NCI-H82 (cell line): ENCODE results near the gene FANCF.

Source experiments
- DNase-seq: peaks from one replicate; lab custom pipeline; 2025; lab: John Stamatoyannopoulos, UW

Gene FANCF

GRCh38 chr11:22626573-22627239, 1.1 kb upstream of the FANCF start:
- DNase-seq: no peak

GRCh38 chr11:22624742-22625447, 728 bp downstream of the FANCF start:
- peak; percentile 78 for DNase-seq

GRCh38 chr11:22617868-22618267, 7.8 kb downstream of the FANCF start:
- DNase-seq: no peak

DNA sequence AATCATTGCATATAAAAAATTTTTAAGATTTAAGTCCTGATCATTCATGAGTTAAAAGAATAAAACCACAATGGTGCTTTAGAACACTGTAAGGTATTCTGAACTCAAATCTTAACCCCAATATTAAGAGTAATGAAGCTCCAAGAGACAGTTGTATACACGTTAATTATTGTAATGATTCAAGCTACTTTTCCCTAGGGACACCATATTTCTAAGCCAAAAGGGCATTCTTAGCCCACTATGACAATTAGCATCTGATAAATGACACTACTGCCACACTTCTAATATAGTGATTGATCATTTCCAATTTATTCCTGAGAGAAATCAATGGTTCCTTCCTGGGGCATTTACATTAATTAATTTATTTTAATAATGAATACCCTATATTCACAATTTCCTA, 21.7 kb downstream of the FANCF start:
- no peak for DNase-seq

DNA sequence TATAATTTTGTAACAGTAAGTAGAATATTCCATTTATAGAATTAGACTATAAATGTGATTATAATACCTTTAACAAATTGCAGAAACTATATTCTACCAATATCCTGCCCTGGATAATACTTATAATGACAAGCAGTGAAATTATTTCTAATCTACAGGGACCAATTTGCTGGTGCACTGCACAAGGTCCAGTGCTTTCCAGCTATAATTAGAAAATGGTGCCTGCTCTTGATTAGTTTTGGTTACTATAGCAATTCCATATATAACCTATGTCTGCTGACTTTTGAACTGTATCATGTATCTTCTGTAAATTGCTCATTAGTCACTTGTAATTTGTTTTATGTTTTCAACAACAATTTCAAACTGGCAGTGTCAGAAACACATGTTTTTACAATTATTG, 23.1 kb downstream of the FANCF start:
- no peak for DNase-seq

GRCh38 chr11:22599458-22599857, 26.2 kb downstream of the FANCF start:
- DNase-seq: no peak

DNA sequence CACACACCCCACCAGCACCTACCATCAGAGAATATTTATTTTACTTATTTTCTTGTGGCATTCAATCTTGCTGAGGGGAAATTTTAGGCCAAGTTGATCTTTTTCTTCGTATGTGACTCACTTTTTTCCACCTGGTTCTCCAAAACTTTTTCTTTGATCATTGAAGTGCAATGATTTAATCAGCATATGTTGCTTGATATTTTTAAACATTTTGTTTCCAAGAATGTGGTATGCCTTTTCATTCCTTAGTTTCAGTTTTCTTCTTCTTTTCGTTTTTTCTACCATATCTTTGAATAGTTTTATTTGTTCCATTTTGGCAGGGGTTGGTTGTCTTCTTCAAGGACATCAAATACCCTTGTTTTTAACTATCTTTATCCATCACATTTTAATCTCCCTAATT, 28.6 kb downstream of the FANCF start:
- no peak for DNase-seq

DNA sequence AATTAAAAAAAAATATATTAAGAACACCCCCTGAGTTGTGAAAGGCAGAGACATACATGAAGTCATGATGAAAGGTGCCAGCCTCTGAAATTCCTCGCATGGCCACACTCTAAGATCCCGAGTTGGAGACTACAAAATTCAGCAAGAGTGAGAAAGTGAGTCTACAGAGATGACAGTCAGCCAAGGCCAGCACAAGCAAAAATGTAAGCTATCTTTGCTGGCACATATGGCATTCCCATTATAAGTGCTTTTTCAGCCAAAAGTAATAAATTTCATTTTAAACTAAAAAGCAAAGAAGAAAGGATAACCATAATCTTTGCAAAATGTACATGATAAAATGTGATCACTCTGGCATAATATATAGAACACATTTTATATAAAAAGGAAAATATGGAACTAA, 40.6 kb downstream of the FANCF start:
- DNase-seq: no peak

DNA sequence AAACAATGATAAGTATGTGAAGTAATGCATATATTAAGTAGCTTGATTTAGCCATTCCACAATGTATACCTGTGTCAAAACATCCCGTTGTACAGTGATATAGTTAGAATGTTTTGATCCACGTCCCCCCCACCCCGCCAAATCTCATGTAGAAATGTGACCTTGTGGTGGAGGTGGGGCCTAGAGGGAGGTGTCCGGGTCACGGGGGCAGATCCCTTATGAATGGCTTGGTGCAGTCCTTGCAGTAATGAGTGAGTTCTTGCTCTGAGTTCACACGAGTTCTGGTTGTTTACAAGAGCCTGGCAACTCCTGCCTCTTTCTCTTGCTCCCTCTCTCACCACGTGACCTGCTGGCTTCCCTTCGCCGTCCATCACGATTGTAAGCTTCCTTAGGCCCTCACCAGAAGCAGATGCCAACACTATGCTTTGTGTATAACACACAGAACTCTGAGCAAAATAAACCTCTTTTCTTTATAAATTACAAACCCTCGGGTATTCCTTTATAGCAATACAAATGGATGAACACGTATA, 41.6 kb downstream of the FANCF start:
- DNase-seq: no peak

DNA sequence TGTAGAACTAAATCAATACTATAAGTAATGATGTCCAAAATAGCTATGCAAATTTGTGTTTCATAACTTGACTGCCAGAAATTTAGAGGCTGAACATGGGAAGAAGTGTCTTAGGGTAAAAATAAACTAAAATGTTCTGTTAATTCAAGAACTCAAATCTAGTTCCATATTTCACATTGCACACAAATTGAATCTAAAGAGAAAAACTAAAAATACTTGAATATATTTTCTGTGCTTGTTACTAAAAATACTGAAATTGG, 43.5 kb downstream of the FANCF start:
- no peak for DNase-seq

DNA sequence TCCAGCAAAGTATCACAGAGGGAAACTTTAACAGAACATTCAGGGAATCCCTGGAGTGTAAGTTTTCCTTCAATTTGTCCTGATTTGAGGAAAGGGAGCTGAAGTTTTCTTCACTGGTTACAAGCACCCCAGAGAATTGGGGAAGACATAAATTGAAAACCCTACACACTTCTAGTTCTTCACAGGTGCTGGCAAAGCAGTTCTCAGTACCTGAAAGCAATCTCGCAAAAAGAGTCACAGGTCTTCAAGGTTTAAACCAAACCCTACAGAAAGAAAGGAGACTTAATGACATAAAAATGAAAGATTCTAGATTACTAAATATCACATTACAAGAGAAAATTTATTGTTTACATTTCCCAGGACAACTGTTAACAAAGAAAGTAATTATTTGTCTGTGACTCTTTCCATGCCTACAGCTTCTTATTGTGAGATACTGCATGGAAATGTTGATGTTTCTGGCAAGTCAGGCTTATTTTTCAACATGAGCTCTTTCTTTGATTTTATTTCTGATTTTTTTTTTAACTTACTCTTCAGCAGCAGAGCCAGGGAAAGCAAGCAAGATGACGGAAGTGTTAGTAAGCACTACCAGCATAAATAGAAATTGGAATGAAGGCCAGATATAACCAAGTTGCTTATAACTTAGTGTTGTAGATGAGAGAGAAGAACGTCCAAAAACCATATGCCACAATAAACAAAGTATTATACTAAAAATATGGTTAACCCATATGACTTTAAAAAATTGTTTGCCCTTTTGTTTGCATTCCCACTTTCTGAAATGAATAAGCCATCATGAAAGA, 44.1 kb downstream of the FANCF start:
- DNase-seq: no peak

- no peak for DNase-seq
Observed at GRCh38 chr11:22577854-22578253, 47.8 kb downstream of the FANCF start.
